Measurements from ENCODE around the gene LAMB4.
"Not testable (repeated sequence)": the region's sequence is repeated elsewhere in the genome, so short reads cannot be mapped to it uniquely, and the experiment has no call there.

LAMB4 gene

DNA sequence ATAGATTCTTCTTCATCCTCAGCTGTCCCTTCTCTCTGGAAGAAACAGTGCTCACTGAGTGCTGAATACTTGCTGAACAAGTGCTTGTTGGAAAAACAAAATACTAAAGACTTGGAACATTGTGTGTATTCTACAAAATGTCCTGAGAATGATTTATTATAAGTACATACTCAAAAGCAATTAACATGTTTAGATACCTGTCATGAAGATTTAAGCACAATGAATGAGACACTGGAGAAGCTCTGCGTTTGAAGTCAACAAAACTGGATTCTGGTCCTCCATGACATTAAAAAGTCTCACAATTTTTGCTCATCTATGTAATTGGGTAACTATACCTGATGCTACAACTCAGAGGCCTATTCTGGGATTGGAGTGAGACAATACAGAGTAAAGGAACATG lies 92.4 kb downstream of the LAMB4 start:
- DNase-seq: no peak

DNA sequence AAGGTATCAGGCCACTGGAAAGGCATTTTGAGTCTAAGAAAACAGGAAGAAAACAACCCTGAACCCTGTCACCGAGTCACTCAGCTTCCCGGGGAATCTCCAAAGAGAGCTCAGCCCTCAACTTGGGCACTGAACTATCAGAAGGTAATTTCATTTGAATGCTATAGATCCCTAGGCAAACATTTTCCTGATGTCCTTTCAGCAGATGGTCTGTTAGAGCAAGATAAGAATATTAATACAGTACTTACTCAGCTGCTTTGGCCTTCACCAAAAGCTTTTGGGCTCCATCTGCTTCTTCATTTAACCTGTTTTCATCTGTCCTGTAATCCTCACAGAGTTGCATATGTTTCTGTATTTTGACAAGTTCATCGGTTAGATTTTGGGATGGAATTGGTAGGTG lies 93.0 kb downstream of the LAMB4 start:
- no peak for DNase-seq

GRCh38 chr7:108034586-108034985 lies 95.6 kb downstream of the LAMB4 start:
- no peak for DNase-seq

- no peak for DNase-seq
Measured at GRCh38 chr7:108033776-108034497, 96.2 kb downstream of the LAMB4 start.

GRCh38 chr7:108033309-108033708 lies 96.9 kb downstream of the LAMB4 start:
- not testable (repeated sequence) for DNase-seq

GRCh38 chr7:108030516-108030915 lies 99.6 kb downstream of the LAMB4 start:
- no peak for DNase-seq

DNA sequence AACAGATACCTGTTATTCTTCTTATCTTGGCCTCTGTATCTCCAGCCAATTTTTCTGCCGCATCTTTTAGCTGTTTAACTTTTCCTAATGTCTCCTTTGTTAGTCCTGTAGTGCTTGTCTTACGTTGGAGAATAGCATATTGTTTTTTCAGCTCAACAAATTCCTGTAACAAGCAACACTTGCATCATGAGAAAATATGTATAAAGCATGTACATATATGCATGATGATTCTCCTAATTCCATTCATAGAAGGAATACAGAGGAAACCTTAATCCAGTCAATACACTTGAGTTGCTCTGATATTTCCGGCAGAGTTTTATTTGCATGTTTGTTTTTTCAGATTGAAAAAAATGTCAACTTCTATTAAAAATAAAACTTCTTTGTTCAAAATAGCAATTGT lies 101.1 kb downstream of the LAMB4 start:
- DNase-seq: no peak

DNA sequence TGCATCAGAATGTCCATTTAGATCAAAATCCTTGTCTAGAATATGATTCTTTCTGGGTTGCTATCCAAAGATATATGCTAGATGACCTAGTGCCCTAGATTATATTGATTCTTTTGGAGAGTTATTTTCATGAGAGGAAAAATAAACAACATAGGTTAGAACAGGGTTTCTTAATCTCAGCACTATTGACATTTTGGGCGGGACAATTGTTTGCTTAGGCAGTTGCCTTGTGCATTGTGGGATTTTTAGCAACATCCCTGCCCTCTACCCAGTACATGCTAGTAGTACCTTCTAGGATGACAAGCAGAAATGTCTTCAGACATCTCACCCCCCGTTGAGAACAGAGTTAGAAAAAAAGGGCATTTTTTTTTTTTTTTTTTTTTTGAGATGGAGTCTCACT lies 102.0 kb downstream of the LAMB4 start:
- no peak for DNase-seq

DNA sequence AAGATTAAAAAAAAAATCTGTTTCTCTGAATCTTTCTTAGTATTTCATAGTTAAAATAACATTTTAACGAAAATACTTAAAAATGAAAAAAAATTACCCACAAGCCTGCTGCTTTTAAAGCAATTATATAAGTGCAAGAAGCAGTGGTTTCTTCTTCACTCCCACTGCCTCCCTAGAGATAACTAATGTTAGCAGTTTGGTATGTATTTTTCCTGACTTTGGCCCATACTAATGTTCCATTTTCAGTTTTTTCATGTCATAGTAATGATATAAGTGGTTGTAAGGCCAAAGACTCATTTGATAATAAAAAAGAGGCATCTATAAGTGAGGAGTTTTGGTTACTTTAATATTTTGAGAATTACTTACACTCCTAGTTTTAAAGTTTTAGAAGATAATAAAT lies 102.9 kb downstream of the LAMB4 start:
- DNase-seq: no peak

GRCh38 chr7:108026647-108027046 lies 103.5 kb downstream of the LAMB4 start:
- no peak for DNase-seq

DNA sequence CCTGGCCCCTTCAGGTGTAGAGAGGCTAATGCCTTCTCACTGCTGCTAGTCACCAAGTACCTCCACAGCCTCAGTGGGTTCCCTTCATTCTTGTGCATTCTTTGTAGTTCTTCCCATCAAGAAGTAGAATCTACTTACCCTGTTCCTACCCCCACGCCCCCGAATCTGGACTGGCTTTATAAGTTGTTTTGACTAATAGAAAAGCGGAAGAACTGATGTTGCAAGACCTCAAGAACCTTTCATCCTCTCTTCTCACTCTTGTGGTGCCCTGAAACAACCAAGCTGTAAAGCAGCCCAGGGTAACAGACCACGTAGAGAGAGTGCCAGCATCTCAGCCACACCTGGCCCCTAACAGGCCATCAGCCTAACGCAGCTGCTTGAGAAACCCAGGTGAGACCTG lies 104.0 kb downstream of the LAMB4 start:
- DNase-seq: no peak

GRCh38 chr7:108024538-108024937 lies 105.6 kb downstream of the LAMB4 start:
- DNase-seq: no peak

GRCh38 chr7:108020585-108020984 lies 109.6 kb downstream of the LAMB4 start:
- DNase-seq: no peak

DNA sequence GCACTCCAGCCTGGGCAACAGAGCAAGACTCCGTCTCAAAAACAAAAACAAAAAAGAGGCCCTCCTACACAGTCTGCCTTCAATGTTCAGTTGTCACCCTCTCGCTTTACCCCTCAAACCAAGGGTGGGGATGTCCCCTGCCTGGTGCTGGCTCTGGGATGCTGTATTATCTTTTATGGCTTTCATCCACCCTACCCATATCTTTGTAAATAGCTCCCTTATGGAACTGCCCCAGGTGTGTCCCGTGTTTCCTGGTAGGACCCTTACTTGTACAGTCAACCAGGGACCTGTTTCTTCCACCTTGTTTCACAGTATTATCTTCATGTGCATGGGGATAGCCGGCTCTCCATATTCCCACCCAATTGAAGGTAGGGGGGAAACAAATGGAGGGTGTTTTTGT lies 111.5 kb downstream of the LAMB4 start:
- DNase-seq: no peak

GRCh38 chr7:108017776-108018151 lies 112.4 kb downstream of the LAMB4 start:
- DNase-seq: no peak

DNA sequence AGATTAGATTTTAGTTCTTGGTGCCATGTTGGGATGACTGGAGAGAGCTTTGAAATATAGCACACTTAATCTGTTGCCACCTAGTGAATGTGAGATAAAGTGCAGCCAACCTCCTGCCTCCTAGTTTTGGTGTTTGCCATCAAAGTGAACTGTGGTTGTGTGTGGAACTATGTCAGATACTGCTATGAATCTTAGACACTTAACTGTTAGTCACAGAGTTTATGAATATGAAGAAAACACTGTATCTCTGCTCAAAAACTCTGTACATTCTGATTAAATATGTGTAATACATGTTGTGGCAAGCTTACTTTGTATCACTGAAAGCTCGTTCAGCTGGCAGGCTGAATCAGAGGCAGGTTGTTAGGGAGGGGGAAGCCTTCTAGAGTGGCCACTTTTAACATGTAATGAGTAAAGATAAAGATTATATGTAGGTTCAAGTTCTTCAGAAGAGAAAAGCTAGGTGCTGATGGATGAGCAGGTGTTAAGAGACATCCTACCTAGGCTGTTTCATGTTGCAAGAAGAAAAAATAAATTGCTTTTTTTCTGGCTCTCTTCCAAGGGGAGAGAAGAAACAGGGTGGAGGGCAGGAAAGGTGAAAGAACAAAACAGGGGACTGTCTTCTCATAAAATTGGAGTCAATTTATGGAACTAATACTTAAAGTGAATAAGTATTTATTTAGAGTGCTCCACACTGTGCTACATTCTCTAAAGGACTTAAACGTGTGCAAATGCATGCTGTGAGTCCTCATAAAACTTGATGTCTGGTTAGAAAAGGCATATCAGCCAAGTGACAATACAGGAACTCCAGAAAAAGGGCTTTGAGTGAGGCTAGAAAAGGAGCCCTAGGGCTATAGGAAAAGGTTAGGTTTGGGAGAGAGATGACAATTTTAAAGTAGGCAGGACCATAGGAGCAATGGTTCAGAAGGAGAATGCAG lies 113.1 kb downstream of the LAMB4 start:
- DNase-seq: no peak

- DNase-seq: no peak
Measured at GRCh38 chr7:108015740-108016139, 114.4 kb downstream of the LAMB4 start.

DNA sequence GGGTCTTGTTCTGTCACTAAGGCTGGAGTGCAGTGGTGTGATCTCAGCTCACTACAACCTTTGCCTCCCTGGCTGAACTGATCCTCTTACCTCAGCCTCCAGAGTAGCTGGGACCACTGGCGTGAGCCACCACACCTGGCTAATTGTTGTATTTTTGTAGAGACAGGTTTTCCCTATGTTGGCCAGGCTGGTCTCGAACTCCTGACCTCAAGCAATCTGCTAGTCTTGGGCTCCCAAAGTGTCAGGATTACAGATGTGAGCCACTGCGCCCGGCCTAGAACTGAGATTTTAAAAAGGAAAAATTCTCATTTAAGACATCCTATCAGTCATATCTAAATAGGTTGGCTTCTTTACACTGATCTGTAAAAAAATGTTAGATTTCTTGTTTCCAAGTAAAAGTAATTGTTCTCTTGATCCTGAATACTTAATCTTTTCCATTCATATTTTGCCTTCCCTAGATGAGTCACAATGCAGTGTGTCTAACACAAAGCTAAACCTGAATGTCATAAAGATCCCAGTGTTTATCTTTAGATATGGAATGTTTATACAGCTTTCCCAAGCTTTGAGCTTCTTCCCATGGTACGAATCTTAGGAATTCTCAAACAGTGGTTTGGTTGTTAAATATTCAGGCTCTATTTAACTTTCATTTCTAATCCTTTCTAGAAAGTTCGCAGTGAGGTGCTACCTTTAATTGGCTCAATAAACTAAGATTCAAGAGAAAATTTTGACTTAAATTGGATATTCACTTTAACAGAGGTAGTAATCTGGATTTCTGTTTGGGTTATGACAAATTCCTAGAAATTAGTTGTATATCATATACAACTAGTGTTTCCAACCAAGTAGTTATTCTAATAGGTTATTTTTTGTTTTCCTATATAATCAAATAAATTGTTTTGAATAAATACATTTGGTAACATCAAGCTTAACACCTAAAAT lies 115.1 kb downstream of the LAMB4 start:
- DNase-seq: no peak

GRCh38 chr7:108014215-108014614 lies 115.9 kb downstream of the LAMB4 start:
- no peak for DNase-seq

DNA sequence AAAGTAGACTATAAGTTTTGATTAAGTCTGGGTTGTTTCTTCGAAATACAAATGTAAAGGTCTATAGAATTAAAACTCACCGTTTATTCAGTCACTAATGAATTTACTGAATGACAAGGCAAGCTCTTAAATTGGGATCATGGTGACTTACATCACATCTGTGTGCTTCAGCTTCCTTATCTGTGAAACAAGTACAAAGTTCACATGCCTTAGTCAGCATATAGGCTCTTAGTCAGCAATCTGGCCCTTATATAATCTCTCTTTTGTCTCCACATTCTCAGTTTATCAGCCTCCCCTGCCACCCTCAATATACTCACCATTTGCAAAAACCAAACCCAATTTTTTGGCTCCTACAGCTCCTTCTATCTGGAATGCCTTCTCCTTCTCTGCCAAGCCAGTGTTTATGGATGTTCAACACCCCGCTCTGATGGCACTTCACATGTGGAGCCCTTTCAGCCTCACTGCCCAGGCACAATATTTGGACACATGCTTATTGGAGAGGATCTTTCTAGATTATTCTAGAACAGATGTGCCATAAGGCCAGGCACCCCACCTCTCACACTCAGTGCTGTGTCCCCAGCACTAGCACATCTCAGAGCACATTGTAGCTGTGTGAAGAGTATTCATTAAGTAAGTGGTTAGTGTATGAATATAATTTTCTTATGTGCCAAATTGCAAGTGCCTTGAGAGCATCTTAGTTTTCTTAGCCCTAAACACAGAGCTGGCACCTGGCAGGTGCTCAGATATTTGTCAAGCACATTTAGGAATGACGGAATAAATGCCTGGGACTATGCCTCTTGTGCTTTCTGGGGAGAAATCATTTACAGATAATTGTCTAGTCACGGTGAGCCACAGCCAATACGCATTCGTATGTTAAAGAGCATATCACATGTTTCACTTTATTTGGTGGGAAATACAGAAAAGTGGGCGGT lies 117.4 kb downstream of the LAMB4 start:
- no peak for DNase-seq

DNA sequence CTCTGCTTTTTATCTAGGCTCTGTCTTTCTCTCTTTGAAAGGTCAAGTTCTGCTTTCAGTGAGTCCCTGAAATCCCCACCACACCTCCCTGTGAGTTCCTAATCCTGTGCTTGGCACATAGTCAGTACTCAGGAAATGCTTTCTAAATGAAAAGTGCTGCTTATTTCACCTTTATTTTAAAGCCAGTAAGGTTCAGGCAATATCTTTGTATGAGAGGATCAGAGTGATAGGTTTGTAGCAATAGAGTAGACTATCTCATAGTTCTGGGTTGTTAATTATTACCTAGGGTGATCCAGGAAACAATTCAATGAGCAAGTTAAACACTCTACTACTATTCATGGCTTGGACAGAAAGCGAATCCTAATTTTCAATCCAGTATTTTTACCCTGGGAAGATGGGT lies 119.8 kb downstream of the LAMB4 start:
- DNase-seq: no peak

DNA sequence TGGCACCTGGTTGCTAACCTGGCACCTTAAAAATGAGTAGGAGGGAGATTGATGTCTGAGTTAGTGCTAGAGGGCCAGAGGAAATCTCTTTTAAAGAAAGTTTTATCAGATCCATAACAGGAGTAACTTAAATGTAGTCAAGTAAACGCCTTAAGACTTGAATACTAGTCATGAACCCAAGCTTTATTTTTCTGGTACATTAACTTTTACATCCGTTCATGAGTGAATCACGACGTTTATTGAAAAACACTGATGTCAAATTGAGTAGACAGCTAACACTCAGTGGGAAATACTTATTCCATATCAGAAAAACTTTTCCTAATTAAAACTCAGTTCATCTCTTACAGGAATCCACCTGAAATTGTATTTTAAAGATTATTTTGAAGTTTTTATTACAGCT lies 120.3 kb downstream of the LAMB4 start:
- DNase-seq: no peak

Data from hippocampal formation (tissue), 2 donors.